Suprapubic skin (tissue), 4 donors: Measurements from ENCODE around the gene MCCC2. TPM values are rescaled to one million over a fixed set of nuclear protein-coding genes. Genes with fewer than 3 reads are reported as not detected.
"Not testable (repeated sequence)": the region's sequence is repeated elsewhere in the genome, so short reads cannot be mapped to it uniquely, and the experiment has no call there.

Experiments
- DNase-seq, 2 donors: peaks; one replicate each; pipeline ENCODE4 v3.0.0-alpha.2; 2019; ENCODE audit warnings: low spot score in 2 of 2
- H3K27ac ChIP-seq: fragments of 200-600 bp; sonication (generic); one replicate; pipeline ENCODE4 v1.5.1; 2019
- H3K27me3 ChIP-seq: fragments of 200-600 bp; sonication (generic); one replicate; pipeline ENCODE4 v1.5.1; 2019
- H3K36me3 ChIP-seq: fragments of 200-600 bp; sonication (generic); one replicate; pipeline ENCODE4 v1.5.1; 2019
- H3K4me1 ChIP-seq: fragments of 200-600 bp; sonication (generic); one replicate; pipeline ENCODE4 v1.5.1; 2019
- H3K4me3 ChIP-seq: fragments of 200-600 bp; sonication (generic); one replicate; pipeline ENCODE4 v1.5.1; 2019; ENCODE audit warnings: mild to moderate bottlenecking
- H3K9me3 ChIP-seq: fragments of 200-600 bp; sonication (generic); one replicate; pipeline ENCODE4 v1.5.1; 2019
- CTCF ChIP-seq, 2 donors: fragments of 200-600 bp in 1 of 2; fragments of 450-650 bp in 1 of 2; sonication (generic) in 1 of 2; IDR thresholded peaks; one replicate each; pipeline ENCODE4 v1.5.1; 2016 to 2019; ENCODE audit warnings: antibody characterized with exemption in 2 of 2, mild to moderate bottlenecking in 1 of 2, moderate library complexity in 1 of 2
- EP300 ChIP-seq: sonication (generic); formaldehyde crosslinking; IDR thresholded peaks from one replicate; pipeline ENCODE4 v1.6.1; 2017; ENCODE audit warnings: antibody characterized with exemption
- POLR2A ChIP-seq, 2 donors: fragments of 450-650 bp; IDR thresholded peaks; one replicate each; pipeline ENCODE4 v1.6.1; 2017; ENCODE audit warnings: antibody characterized with exemption in 2 of 2, mild to moderate bottlenecking in 2 of 2, moderate library complexity in 2 of 2
- POLR2AphosphoS5 ChIP-seq, 3 donors: sonication (generic); formaldehyde crosslinking; IDR thresholded peaks; one replicate each; pipeline ENCODE4 v1.6.1; 2017; ENCODE audit warnings: antibody characterized with exemption in 3 of 3
- WGBS: methylation state at CpG from one replicate; pipeline ENCODE4 v1.1.5; 2018; 5-methylcytosine and 5-hydroxymethylcytosine counted together
- total RNA-seq, 4 donors: library from RNA; depleted of rRNA; stranded (reverse); fragments of >200 nt; gene quantifications; one replicate each; pipeline ENCODE4 v1.1.0, GENCODE V29; 2016

Gene MCCC2
- total RNA-seq, 4 donors from 2014 or later: 21.4 to 50.0 (median 35.8) TPM

- Histone ChIP-seq H3K4me1 (no peaks in the 10 kb centered on the region), H3K36me3 (peaks cover 58% of the 10 kb centered on the region), H3K27me3 (no peaks in the 10 kb centered on the region), H3K27ac (no peak overlapping the region), H3K4me3 (no peak overlapping the region), H3K9me3 (no peaks in the 10 kb centered on the region)
- TF ChIP-seq EP300: no peak
- no peak for TF ChIP-seq POLR2AphosphoS5 (IDR thresholded peaks at IDR 0.05)
- TF ChIP-seq POLR2A (IDR thresholded peaks at IDR 0.05): no peak
- TF ChIP-seq CTCF (IDR thresholded peaks at IDR 0.05): no peak
- DNase-seq: no peak
Measured at GRCh38 chr5:71564895-71565294, 22.2 kb upstream of the MCCC2 start.

GRCh38 chr5:71569748-71570509, 17.2 kb upstream of the MCCC2 start:
- TF ChIP-seq POLR2AphosphoS5 (IDR thresholded peaks at IDR 0.05) (no peak), CTCF (IDR thresholded peaks at IDR 0.05) (no peak), EP300 (no peak), POLR2A (IDR thresholded peaks at IDR 0.05) (no peak)
- DNase-seq: no peak
- 83% methylated on average over 5 of the region's 5 CpGs for WGBS

GRCh38 chr5:71571811-71572210, 15.3 kb upstream of the MCCC2 start:
- 92% methylated on average over 7 of the region's 7 CpGs for WGBS

More at GRCh38 chr5:71569748-71570509, 17.2 kb upstream of the MCCC2 start:
- Histone ChIP-seq H3K4me1 (no peaks in the 10 kb centered on the region), H3K27me3 (no peaks in the 10 kb centered on the region), H3K36me3 (peaks cover 18% of the 10 kb centered on the region), H3K9me3 (no peaks in the 10 kb centered on the region), H3K4me3 (no peak overlapping the region), H3K27ac (no peak overlapping the region)

GRCh38 chr5:71573591-71573990, 13.5 kb upstream of the MCCC2 start:
- TF ChIP-seq CTCF (IDR thresholded peaks at IDR 0.05): no peak
- no peak for TF ChIP-seq POLR2AphosphoS5 (IDR thresholded peaks at IDR 0.05)
- no peak for TF ChIP-seq EP300
- TF ChIP-seq POLR2A (IDR thresholded peaks at IDR 0.05): no peak
- H3K9me3 ChIP-seq: no peaks in the 10 kb centered on the region
- no peak overlapping the region for H3K4me3 ChIP-seq
- H3K27me3 ChIP-seq: no peaks in the 10 kb centered on the region
- no peak for DNase-seq
- H3K4me1 ChIP-seq: no peaks in the 10 kb centered on the region
- 80% methylated on average over 7 of the region's 7 CpGs for WGBS
- H3K27ac ChIP-seq: no peak overlapping the region
- H3K36me3 ChIP-seq: peaks cover 6% of the 10 kb centered on the region

More at GRCh38 chr5:71571811-71572210, 15.3 kb upstream of the MCCC2 start:
- H3K4me1 ChIP-seq, H3K4me3 ChIP-seq, H3K27ac ChIP-seq, H3K27me3 ChIP-seq, DNase-seq, H3K9me3 ChIP-seq: not testable (repeated sequence)
- peaks cover 11% of the 10 kb centered on the region for H3K36me3 ChIP-seq

- not testable (repeated sequence) for H3K9me3 ChIP-seq, DNase-seq, H3K4me1 ChIP-seq, H3K4me3 ChIP-seq, H3K27ac ChIP-seq, H3K36me3 ChIP-seq, H3K27me3 ChIP-seq
- 87% methylated on average over 4 of the region's 4 CpGs for WGBS
Measured at GRCh38 chr5:71575588-71575987, 11.6 kb upstream of the MCCC2 start.

GRCh38 chr5:71576241-71576640, 10.9 kb upstream of the MCCC2 start:
- no peaks in the 10 kb centered on the region for H3K4me1 ChIP-seq
- DNase-seq: no peak
- H3K36me3 ChIP-seq: peaks cover 6% of the 10 kb centered on the region
- H3K4me3 ChIP-seq: no peak overlapping the region
- WGBS: 95% methylated on average over 3 of the region's 3 CpGs
- TF ChIP-seq CTCF (IDR thresholded peaks at IDR 0.05) (no peak), POLR2AphosphoS5 (IDR thresholded peaks at IDR 0.05) (no peak), EP300 (no peak), POLR2A (IDR thresholded peaks at IDR 0.05) (no peak)
- no peaks in the 10 kb centered on the region for H3K9me3 ChIP-seq
- H3K27me3 ChIP-seq: no peaks in the 10 kb centered on the region
- no peak overlapping the region for H3K27ac ChIP-seq

- H3K4me3 ChIP-seq, H3K4me1 ChIP-seq, H3K36me3 ChIP-seq, H3K27ac ChIP-seq, H3K27me3 ChIP-seq, H3K9me3 ChIP-seq, DNase-seq: not testable (repeated sequence)
- 95% methylated on average over 6 of the region's 6 CpGs for WGBS
Measured at GRCh38 chr5:71577839-71578238, 9.3 kb upstream of the MCCC2 start.
